K562 (cell line): ENCODE results near the gene PPM1F. TPM values are rescaled to one million over a fixed set of nuclear protein-coding genes. Genes with fewer than 3 reads are reported as not detected.

Experiments
- EGR1 ChIP-seq: fragments of 450-650 bp; conservative IDR thresholded peaks from 2 replicates; pipeline ENCODE4 v1.6.1; 2017; ENCODE audit warnings: mild to moderate bottlenecking
- FOXA3 ChIP-seq, 2 experiments: fragments of 450-650 bp in 1 of 2; sonication (generic) in 1 of 2; formaldehyde crosslinking; IDR thresholded peaks in 1 of 2; conservative IDR thresholded peaks in 1 of 2; 2 replicates each; pipeline versions ENCODE4 v1.4.0 to v1.8.0; 2020 to 2022; ENCODE audit warnings: mild to moderate bottlenecking in 2 of 2, missing genetic modification reagents in 1 of 2
- FOXM1 ChIP-seq, 2 experiments: fragments of 450-650 bp in 1 of 2; sonication (generic) in 1 of 2; formaldehyde crosslinking in 1 of 2; IDR thresholded peaks; 2 replicates each; pipeline versions ENCODE4 v1.6.1 to v1.9.0; 2017 to 2022; ENCODE audit warnings: low read depth in 2 of 2, mild to moderate bottlenecking in 2 of 2, missing genetic modification reagents in 1 of 2, moderate library complexity in 1 of 2
- KAT2B ChIP-seq: IDR thresholded peaks from one replicate; pipeline ENCODE4 v1.6.1; 2012; ENCODE audit warnings: low read depth, mild to moderate bottlenecking, control low read depth, inconsistent platforms, low read length, moderate library complexity
- MECOM ChIP-seq: fragments of 250-450 bp; sonication (Bioruptor Pico); IDR thresholded peaks from 2 replicates; pipeline ENCODE4 v1.8.0; 2022; ENCODE audit warnings: inconsistent platforms
- MEIS2 ChIP-seq: fragments of 450-650 bp; IDR thresholded peaks from 2 replicates; pipeline ENCODE4 v1.6.1; 2014; ENCODE audit warnings: mild to moderate bottlenecking; ENCODE audit not compliant: partially characterized antibody
- MYBL2 ChIP-seq, 2 experiments: fragments of 450-650 bp in 1 of 2; sonication (generic) in 1 of 2; formaldehyde crosslinking in 1 of 2; IDR thresholded peaks; 2 replicates each; pipeline versions ENCODE4 v1.6.1 to v1.8.1; 2017 to 2022; ENCODE audit warnings: borderline replicate concordance in 1 of 2, inconsistent platforms in 1 of 2, low read depth in 1 of 2, mild to moderate bottlenecking in 1 of 2, missing genetic modification reagents in 1 of 2, moderate library complexity in 1 of 2
- RBM15 ChIP-seq: fragments of 200-400 bp; formaldehyde crosslinking; IDR thresholded peaks from 2 replicates; pipeline ENCODE4 v1.6.1; 2018; ENCODE audit warnings: mild to moderate bottlenecking, low read length, moderate library complexity; ENCODE audit not compliant: insufficient read depth
- TCF7L2 ChIP-seq: fragments of 150-350 bp; IDR thresholded peaks from 2 replicates; pipeline ENCODE4 v1.6.1; 2016; ENCODE audit warnings: low read depth, mild to moderate bottlenecking, low read length, moderate library complexity
- TEAD4 ChIP-seq, 2 experiments: sonication (generic) in 1 of 2; formaldehyde crosslinking in 1 of 2; IDR thresholded peaks; 2 replicates each; pipeline versions ENCODE4 v1.6.1 to v1.8.0; 2012 to 2022; ENCODE audit warnings: borderline replicate concordance in 1 of 2, inconsistent platforms in 1 of 2, low read length in 1 of 2, mild to moderate bottlenecking in 1 of 2, missing genetic modification reagents in 1 of 2
- ZNF124 ChIP-seq: sonication (generic); formaldehyde crosslinking; IDR thresholded peaks from 2 replicates; pipeline ENCODE4 v1.8.1; 2022; ENCODE audit warnings: missing genetic modification reagents
- ZNF263 ChIP-seq: sonication (generic); formaldehyde crosslinking; IDR thresholded peaks from 2 replicates; pipeline ENCODE4 v1.8.0; 2022; ENCODE audit warnings: mild to moderate bottlenecking, missing genetic modification reagents, borderline replicate concordance
- polyA plus RNA-seq, 8 experiments: library from polyadenylated mRNA; depleted of rRNA in 4 of 8; stranded (reverse) in 5 of 8; unstranded in 3 of 8; fragments of >200 nt; fragmentation: Nextera tagmentation in 2 of 8; fragmentation: Illumina TruSeq in 1 of 8; extraction: Ambion mirVana in 2 of 8; extraction: Trizol in 1 of 8; gene quantifications; 2 replicates each; pipeline versions ENCODE4 v1.2.1 to v1.2.3, GENCODE V29; 2011 to 2014; ENCODE audit warnings: inconsistent platforms in 1 of 8, missing spikeins in 1 of 8
- total RNA-seq, 7 experiments: library from RNA; depleted of rRNA in 6 of 7; stranded (reverse); fragments of >200 nt in 6 of 7; fragmentation: Illumina TruSeq in 2 of 7; extraction: Trizol in 2 of 7; gene quantifications; 2 replicates each; pipeline versions ENCODE4 v1.2.1 to v1.2.3, GENCODE V29; 2011 to 2021; ENCODE audit warnings: low replicate concordance in 1 of 7
- TF ChIP-seq, protein P1 (sequence below): fragments of 450-650 bp; formaldehyde crosslinking; IDR thresholded peaks from 2 replicates; pipeline ENCODE4 v1.4.0; 2020; ENCODE audit warnings: mild to moderate bottlenecking
- TF ChIP-seq, protein P2 (sequence below): sonication (generic); formaldehyde crosslinking; IDR thresholded peaks from 2 replicates; pipeline ENCODE4 v1.8.0; 2022; ENCODE audit warnings: missing genetic modification reagents, mild to moderate bottlenecking, moderate library complexity, borderline replicate concordance
- TF ChIP-seq, protein P3 (sequence below), 3 experiments: fragments of 200-800 bp in 1 of 3; sonication (Bioruptor generic) in 1 of 3; sonication (generic) in 1 of 3; formaldehyde crosslinking in 1 of 3; IDR thresholded peaks; 2 replicates each; pipeline versions ENCODE4 v1.6.1 to v1.8.0; 2016 to 2022; ENCODE audit warnings: mild to moderate bottlenecking in 2 of 3, missing compliant biosample characterization in 2 of 3, missing genetic modification characterization in 2 of 3, missing genetic modification reagents in 1 of 3
- TF ChIP-seq, protein P4 (sequence below): fragments of 450-650 bp; IDR thresholded peaks from 2 replicates; pipeline ENCODE4 v1.6.1; 2017; ENCODE audit warnings: mild to moderate bottlenecking, moderate library complexity
- TF ChIP-seq, protein P5 (sequence below): conservative IDR thresholded peaks from 2 replicates; pipeline ENCODE4 v1.6.1; 2011; ENCODE audit warnings: low read depth, mild to moderate bottlenecking, low read length; ENCODE audit not compliant: control insufficient read depth

Gene PPM1F
- total and polyA plus RNA-seq, 9 of the 15 experiments (the other 6 are each of a cell fraction or from before 2014, with no cell fraction given) = 2.1 to 159 (median 64.0) TPM

DNA sequence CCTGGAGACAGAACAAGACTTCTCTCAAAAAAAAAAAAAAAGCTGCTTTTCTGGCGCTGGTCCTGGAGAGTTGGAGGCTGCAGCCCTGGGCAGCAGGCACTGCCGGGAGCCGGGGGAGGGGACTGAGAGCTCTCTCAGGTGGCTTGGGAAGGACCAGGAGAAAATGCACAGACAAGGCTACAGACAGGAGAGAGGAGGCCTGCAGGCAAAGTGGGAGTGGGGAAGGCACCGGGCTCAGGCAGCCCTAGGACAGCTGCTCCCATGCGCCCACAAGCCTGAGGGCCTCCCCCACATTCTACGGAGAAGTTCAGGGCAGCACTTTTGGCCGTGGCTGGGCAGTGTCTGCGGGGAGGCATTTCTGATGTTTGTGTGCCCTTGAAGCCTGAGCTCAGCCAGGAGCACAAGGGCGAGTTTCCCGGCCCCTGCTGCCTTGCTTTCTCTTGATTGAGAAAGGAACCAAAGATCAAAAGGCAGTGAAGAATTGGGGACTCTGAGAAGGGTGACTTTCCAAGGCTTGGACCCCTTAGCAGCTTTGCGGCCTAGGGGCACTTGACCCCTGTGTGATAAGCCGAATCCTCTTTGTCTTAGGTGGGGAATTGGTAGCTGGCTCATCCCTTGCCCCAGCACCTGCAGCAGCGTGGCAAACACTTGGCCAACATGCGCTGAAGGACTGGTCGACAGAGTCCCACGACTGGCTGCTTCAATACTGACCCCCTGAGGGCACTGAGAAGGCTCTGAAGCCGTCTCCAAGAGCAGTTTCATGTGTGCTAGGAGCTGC lies 35.3 kb downstream of the PPM1F start (continued):
- TF ChIP-seq, protein P1, sequence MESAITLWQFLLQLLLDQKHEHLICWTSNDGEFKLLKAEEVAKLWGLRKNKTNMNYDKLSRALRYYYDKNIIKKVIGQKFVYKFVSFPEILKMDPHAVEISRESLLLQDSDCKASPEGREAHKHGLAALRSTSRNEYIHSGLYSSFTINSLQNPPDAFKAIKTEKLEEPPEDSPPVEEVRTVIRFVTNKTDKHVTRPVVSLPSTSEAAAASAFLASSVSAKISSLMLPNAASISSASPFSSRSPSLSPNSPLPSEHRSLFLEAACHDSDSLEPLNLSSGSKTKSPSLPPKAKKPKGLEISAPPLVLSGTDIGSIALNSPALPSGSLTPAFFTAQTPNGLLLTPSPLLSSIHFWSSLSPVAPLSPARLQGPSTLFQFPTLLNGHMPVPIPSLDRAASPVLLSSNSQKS (CRISPR knock-in tag) = no peak
- no peak for TF ChIP-seq TCF7L2
- TF ChIP-seq FOXA3 (CRISPR knock-in tag; conservative IDR thresholded peaks at IDR 0.05 in 1 of 2, IDR thresholded peaks at IDR 0.05 in 1 of 2) = peak in 1 of 2 experiments; percentile 58; a peak in 1 of 4 replicates
- peak; percentile 15; the same call in 1 of the 2 replicates for TF ChIP-seq EGR1
- TF ChIP-seq, protein P2, sequence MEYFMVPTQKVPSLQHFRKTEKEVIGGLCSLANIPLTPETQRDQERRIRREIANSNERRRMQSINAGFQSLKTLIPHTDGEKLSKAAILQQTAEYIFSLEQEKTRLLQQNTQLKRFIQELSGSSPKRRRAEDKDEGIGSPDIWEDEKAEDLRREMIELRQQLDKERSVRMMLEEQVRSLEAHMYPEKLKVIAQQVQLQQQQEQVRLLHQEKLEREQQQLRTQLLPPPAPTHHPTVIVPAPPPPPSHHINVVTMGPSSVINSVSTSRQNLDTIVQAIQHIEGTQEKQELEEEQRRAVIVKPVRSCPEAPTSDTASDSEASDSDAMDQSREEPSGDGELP (CRISPR knock-in tag) = peak; percentile 53; the same call in 1 of the 2 replicates
- TF ChIP-seq ZNF124 (CRISPR knock-in tag) = no peak
- TF ChIP-seq, protein P3, sequence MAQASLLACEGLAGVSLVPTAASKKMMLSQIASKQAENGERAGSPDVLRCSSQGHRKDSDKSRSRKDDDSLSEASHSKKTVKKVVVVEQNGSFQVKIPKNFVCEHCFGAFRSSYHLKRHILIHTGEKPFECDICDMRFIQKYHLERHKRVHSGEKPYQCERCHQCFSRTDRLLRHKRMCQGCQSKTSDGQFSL (CRISPR knock-in tag; IDR thresholded peaks at IDR 0.05) = no peak
- TF ChIP-seq, protein P3 (tag; IDR thresholded peaks at IDR 0.05) = no peak
- TF ChIP-seq RBM15 = no peak
- TF ChIP-seq FOXM1 (IDR thresholded peaks at IDR 0.05; ENCODE audit: low read depth) = no peak
- TF ChIP-seq FOXM1 (CRISPR knock-in tag; IDR thresholded peaks at IDR 0.05; ENCODE audit: low read depth) = no peak
- TF ChIP-seq ZNF263 (CRISPR knock-in tag) = no peak
- no peak for TF ChIP-seq MECOM (CRISPR knock-in tag)
- TF ChIP-seq KAT2B = no peak
- no peak for TF ChIP-seq TEAD4 (IDR thresholded peaks at IDR 0.05; ENCODE audit: low read length)
- 0 out of 2 replicates have a peak, but pooled peaks have one; percentile 14 for TF ChIP-seq TEAD4 (CRISPR knock-in tag; IDR thresholded peaks at IDR 0.05; ENCODE audit: borderline replicate concordance)
- TF ChIP-seq, protein P4, sequence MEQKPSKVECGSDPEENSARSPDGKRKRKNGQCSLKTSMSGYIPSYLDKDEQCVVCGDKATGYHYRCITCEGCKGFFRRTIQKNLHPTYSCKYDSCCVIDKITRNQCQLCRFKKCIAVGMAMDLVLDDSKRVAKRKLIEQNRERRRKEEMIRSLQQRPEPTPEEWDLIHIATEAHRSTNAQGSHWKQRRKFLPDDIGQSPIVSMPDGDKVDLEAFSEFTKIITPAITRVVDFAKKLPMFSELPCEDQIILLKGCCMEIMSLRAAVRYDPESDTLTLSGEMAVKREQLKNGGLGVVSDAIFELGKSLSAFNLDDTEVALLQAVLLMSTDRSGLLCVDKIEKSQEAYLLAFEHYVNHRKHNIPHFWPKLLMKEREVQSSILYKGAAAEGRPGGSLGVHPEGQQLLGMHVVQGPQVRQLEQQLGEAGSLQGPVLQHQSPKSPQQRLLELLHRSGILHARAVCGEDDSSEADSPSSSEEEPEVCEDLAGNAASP = no peak
- no peak for TF ChIP-seq MEIS2
- TF ChIP-seq, protein P5, sequence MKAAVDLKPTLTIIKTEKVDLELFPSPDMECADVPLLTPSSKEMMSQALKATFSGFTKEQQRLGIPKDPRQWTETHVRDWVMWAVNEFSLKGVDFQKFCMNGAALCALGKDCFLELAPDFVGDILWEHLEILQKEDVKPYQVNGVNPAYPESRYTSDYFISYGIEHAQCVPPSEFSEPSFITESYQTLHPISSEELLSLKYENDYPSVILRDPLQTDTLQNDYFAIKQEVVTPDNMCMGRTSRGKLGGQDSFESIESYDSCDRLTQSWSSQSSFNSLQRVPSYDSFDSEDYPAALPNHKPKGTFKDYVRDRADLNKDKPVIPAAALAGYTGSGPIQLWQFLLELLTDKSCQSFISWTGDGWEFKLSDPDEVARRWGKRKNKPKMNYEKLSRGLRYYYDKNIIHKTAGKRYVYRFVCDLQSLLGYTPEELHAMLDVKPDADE = peak; percentile 23
- no peak for TF ChIP-seq MYBL2 (IDR thresholded peaks at IDR 0.05; ENCODE audit: low read depth)
- no peak for TF ChIP-seq MYBL2 (CRISPR knock-in tag; IDR thresholded peaks at IDR 0.05; ENCODE audit: borderline replicate concordance)
